Neural crest cell (in vitro differentiated cells): ENCODE measurements around the gene NUB1. TPM values are rescaled to one million over a fixed set of nuclear protein-coding genes. Genes with fewer than 3 reads are reported as not detected.
A peak's percentile ranks its signal among the peaks of the same experiment; 100 is the strongest.

Experiments used
- DNase-seq: peaks from one replicate; pipeline ENCODE4 v3.0.0; 2021; ENCODE audit warnings: low read depth, mixed read lengths, low spot score
- H3K27ac Mint-ChIP-seq: one replicate; pipeline ENCODE4 v1.8.0; 2021; ENCODE audit warnings: mild to moderate bottlenecking, mixed read lengths; ENCODE audit not compliant: unreplicated experiment
- H3K27me3 Mint-ChIP-seq: 2 replicates; pipeline ENCODE4 v1.8.0; 2021; ENCODE audit warnings: low read depth, mild to moderate bottlenecking, mixed read lengths
- H3K36me3 Mint-ChIP-seq: 2 replicates; pipeline ENCODE4 v1.8.0; 2021; ENCODE audit warnings: low read depth, mild to moderate bottlenecking, mixed read lengths
- H3K4me1 Mint-ChIP-seq: 2 replicates; pipeline ENCODE4 v1.8.0; 2021; ENCODE audit warnings: mixed read lengths
- H3K4me3 Mint-ChIP-seq: one replicate; pipeline ENCODE4 v1.8.0; 2021; ENCODE audit warnings: mild to moderate bottlenecking, mixed read lengths
- H3K9me3 Mint-ChIP-seq: 2 replicates; pipeline ENCODE4 v1.8.0; 2021; ENCODE audit warnings: mixed read lengths
- CTCF ChIP-seq: fragments of 200-600 bp; sonication (generic); conservative IDR thresholded peaks from 2 replicates; pipeline ENCODE4 v1.5.0; 2021; ENCODE audit warnings: antibody characterized with exemption, mild to moderate bottlenecking
- total RNA-seq: library from RNA; stranded (reverse); gene quantifications from 2 replicates; pipeline ENCODE4 v1.2.1, GENCODE V29; 2021

Gene NUB1
- total RNA-seq, 1 donor from 2014 or later, result 32.6 TPM

GRCh38 chr7:151405056-151405455 lies 63.4 kb downstream of the NUB1 start:
- Mint-ChIP-seq H3K4me1 (peaks cover 37% of the 10 kb centered on the region), H3K4me3 (no peak overlapping the region), H3K9me3 (no peaks in the 10 kb centered on the region), H3K27ac (no peak overlapping the region), H3K36me3 (peaks cover 2% of the 10 kb centered on the region), H3K27me3 (peaks cover 3% of the 10 kb centered on the region)
- no peak for TF ChIP-seq CTCF
- DNase-seq, result no peak

GRCh38 chr7:151405588-151405987 lies 64.0 kb downstream of the NUB1 start:
- Mint-ChIP-seq H3K9me3 (no peaks in the 10 kb centered on the region), H3K27me3 (peaks cover 4% of the 10 kb centered on the region), H3K4me1 (peaks cover 37% of the 10 kb centered on the region), H3K4me3 (peak overlapping the region; percentile 47), H3K27ac (no peak overlapping the region), H3K36me3 (peaks cover 2% of the 10 kb centered on the region)
- no peak for DNase-seq
- TF ChIP-seq CTCF, result no peak

GRCh38 chr7:151406051-151406875 lies 64.7 kb downstream of the NUB1 start:
- Mint-ChIP-seq H3K27me3 (peaks cover 10% of the 10 kb centered on the region), H3K9me3 (no peaks in the 10 kb centered on the region), H3K27ac (peak overlapping the region; percentile 38), H3K36me3 (peaks cover 2% of the 10 kb centered on the region), H3K4me1 (peaks cover 36% of the 10 kb centered on the region), H3K4me3 (peak overlapping the region; percentile 87)
- no peak for TF ChIP-seq CTCF
- no peak for DNase-seq

GRCh38 chr7:151406886-151407583 lies 65.4 kb downstream of the NUB1 start:
- H3K9me3 Mint-ChIP-seq, result no peaks in the 10 kb centered on the region
- peak overlapping the region; percentile 87 for H3K4me3 Mint-ChIP-seq
- TF ChIP-seq CTCF, result no peak
- peak overlapping the region; percentile 19 for H3K27ac Mint-ChIP-seq
- peaks cover 2% of the 10 kb centered on the region for H3K36me3 Mint-ChIP-seq
- peaks cover 32% of the 10 kb centered on the region for H3K4me1 Mint-ChIP-seq
- peaks cover 18% of the 10 kb centered on the region for H3K27me3 Mint-ChIP-seq
- DNase-seq, result no peak

GRCh38 chr7:151408498-151408838 lies 66.9 kb downstream of the NUB1 start:
- Mint-ChIP-seq H3K36me3 (no peaks in the 10 kb centered on the region), H3K27ac (peak overlapping the region; percentile 35), H3K4me3 (peak overlapping the region; percentile 92), H3K9me3 (no peaks in the 10 kb centered on the region), H3K27me3 (peaks cover 28% of the 10 kb centered on the region), H3K4me1 (peaks cover 30% of the 10 kb centered on the region)
- no peak for TF ChIP-seq CTCF
- DNase-seq, result no peak
